Measurements from ENCODE around the gene NTRK3.

NTRK3 gene

DNA sequence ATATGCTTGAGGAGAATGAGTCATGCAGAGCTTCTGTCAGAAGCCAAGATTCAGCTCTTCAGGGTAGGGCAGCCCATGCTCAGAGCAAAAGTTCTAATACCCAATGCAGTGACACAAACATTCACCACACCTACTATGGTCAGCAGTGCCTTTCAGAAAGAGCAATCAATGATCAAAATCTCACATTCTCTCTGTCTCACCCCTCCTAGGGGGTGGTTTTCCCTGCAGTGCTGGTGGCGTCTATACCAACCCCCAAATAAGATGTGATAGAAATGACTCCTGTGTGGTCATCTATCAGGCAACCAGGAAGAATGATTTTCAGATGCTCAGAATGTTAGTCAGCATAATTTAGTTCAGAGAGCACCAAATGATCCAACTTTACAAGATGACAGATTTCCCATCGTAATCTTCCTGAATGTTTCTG, 385.3 kb downstream of the NTRK3 start:
- Histone ChIP-seq H3K9me3 (ENCODE audit: low read depth, low read length) (no peaks in the 10 kb centered on the region), H3K9ac (ENCODE audit: insufficient read length) (no peak overlapping the region), H3K27ac (no peak overlapping the region), H3K36me3 (ENCODE audit: insufficient read depth, low read length) (no peaks in the 10 kb centered on the region), H3K4me3 (no peak overlapping the region)
- no peak for DNase-seq (ENCODE audit: low read depth, low spot score)
- no peak for TF ChIP-seq POLR2AphosphoS5 (IDR thresholded peaks at IDR 0.05; ENCODE audit: borderline replicate concordance, low read depth, low read length)
- TF ChIP-seq FOXP2 (optimal IDR thresholded peaks at IDR 0.05; ENCODE audit: control extremely low read depth, extremely low read length, insufficient read depth): no peak
- no peak for TF ChIP-seq EZH2 (IDR thresholded peaks at IDR 0.05)

- H3K9me3 ChIP-seq (ENCODE audit: low read depth, low read length): no peaks in the 10 kb centered on the region
- H3K36me3 ChIP-seq (ENCODE audit: insufficient read depth, low read length): no peaks in the 10 kb centered on the region
- TF ChIP-seq EZH2 (IDR thresholded peaks at IDR 0.05) (no peak), FOXP2 (optimal IDR thresholded peaks at IDR 0.05; ENCODE audit: control extremely low read depth, extremely low read length, insufficient read depth) (no peak), POLR2AphosphoS5 (IDR thresholded peaks at IDR 0.05; ENCODE audit: borderline replicate concordance, low read depth, low read length) (no peak)
- H3K9ac ChIP-seq (ENCODE audit: insufficient read length): no peak overlapping the region
- DNase-seq (ENCODE audit: low read depth, low spot score): no peak
- H3K4me3 ChIP-seq: no peak overlapping the region
- H3K27ac ChIP-seq: no peak overlapping the region
Observed at GRCh38 chr15:87866961-87867360, 389.6 kb downstream of the NTRK3 start.

GRCh38 chr15:87863152-87863551, 393.4 kb downstream of the NTRK3 start:
- Histone ChIP-seq H3K4me3 (no peak overlapping the region), H3K27ac (no peak overlapping the region), H3K36me3 (ENCODE audit: insufficient read depth, low read length) (no peaks in the 10 kb centered on the region), H3K9ac (ENCODE audit: insufficient read length) (no peak overlapping the region), H3K9me3 (ENCODE audit: low read depth, low read length) (no peaks in the 10 kb centered on the region)
- TF ChIP-seq FOXP2 (optimal IDR thresholded peaks at IDR 0.05; ENCODE audit: control extremely low read depth, extremely low read length, insufficient read depth): no peak
- TF ChIP-seq EZH2 (IDR thresholded peaks at IDR 0.05): no peak
- TF ChIP-seq POLR2AphosphoS5 (IDR thresholded peaks at IDR 0.05; ENCODE audit: borderline replicate concordance, low read depth, low read length): no peak
- DNase-seq (ENCODE audit: low read depth, low spot score): no peak

- Histone ChIP-seq H3K27ac (no peak overlapping the region), H3K4me3 (no peak overlapping the region), H3K9ac (ENCODE audit: insufficient read length) (no peak overlapping the region), H3K9me3 (ENCODE audit: low read depth, low read length) (no peaks in the 10 kb centered on the region), H3K36me3 (ENCODE audit: insufficient read depth, low read length) (no peaks in the 10 kb centered on the region)
- no peak for TF ChIP-seq FOXP2 (optimal IDR thresholded peaks at IDR 0.05; ENCODE audit: control extremely low read depth, extremely low read length, insufficient read depth)
- TF ChIP-seq EZH2 (IDR thresholded peaks at IDR 0.05): no peak
- no peak for TF ChIP-seq POLR2AphosphoS5 (IDR thresholded peaks at IDR 0.05; ENCODE audit: borderline replicate concordance, low read depth, low read length)
- DNase-seq (ENCODE audit: low read depth, low spot score): no peak
Observed at GRCh38 chr15:87860743-87861142, 395.8 kb downstream of the NTRK3 start.

DNA sequence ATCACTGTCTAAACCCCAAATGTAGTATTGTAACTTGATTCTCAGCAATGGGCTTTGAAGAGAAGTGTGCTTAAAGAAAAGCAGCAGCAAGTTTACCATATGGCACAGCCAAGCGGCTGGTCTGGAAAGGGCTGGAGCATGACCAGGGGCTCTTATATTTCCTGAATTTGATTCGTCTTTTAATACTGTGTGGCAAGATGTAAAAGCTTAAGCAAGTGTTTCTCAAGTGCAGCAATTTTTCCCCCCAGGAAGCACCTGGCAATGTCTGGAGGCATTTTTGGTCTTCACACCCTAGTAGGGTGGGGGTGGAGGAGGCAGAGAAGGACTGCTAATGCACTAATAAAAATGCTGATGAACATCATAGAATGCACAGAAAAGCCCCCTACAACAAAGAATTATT, 397.9 kb downstream of the NTRK3 start:
- DNase-seq (ENCODE audit: low read depth, low spot score): no peak

GRCh38 chr15:87851497-87851896, 405.0 kb downstream of the NTRK3 start:
- TF ChIP-seq FOXP2 (optimal IDR thresholded peaks at IDR 0.05; ENCODE audit: control extremely low read depth, extremely low read length, insufficient read depth): no peak
- TF ChIP-seq POLR2AphosphoS5 (IDR thresholded peaks at IDR 0.05; ENCODE audit: borderline replicate concordance, low read depth, low read length): no peak
- TF ChIP-seq EZH2 (IDR thresholded peaks at IDR 0.05): no peak

More for the DNA sequence above, 397.9 kb downstream of the NTRK3 start:
- H3K9me3 ChIP-seq (ENCODE audit: low read depth, low read length): no peaks in the 10 kb centered on the region
- no peaks in the 10 kb centered on the region for H3K36me3 ChIP-seq (ENCODE audit: insufficient read depth, low read length)
- no peak overlapping the region for H3K9ac ChIP-seq (ENCODE audit: insufficient read length)
- TF ChIP-seq FOXP2 (optimal IDR thresholded peaks at IDR 0.05; ENCODE audit: control extremely low read depth, extremely low read length, insufficient read depth): no peak
- TF ChIP-seq EZH2 (IDR thresholded peaks at IDR 0.05): no peak
- no peak for TF ChIP-seq POLR2AphosphoS5 (IDR thresholded peaks at IDR 0.05; ENCODE audit: borderline replicate concordance, low read depth, low read length)
- H3K4me3 ChIP-seq: no peak overlapping the region
- no peak overlapping the region for H3K27ac ChIP-seq

GRCh38 chr15:87850916-87851315, 405.6 kb downstream of the NTRK3 start:
- TF ChIP-seq EZH2 (IDR thresholded peaks at IDR 0.05): no peak
- H3K9ac ChIP-seq (ENCODE audit: insufficient read length): no peak overlapping the region
- no peaks in the 10 kb centered on the region for H3K9me3 ChIP-seq (ENCODE audit: low read depth, low read length)
- H3K4me3 ChIP-seq: no peak overlapping the region
- H3K27ac ChIP-seq: no peak overlapping the region
- no peaks in the 10 kb centered on the region for H3K36me3 ChIP-seq (ENCODE audit: insufficient read depth, low read length)
- DNase-seq (ENCODE audit: low read depth, low spot score): no peak

More at GRCh38 chr15:87851497-87851896, 405.0 kb downstream of the NTRK3 start:
- no peaks in the 10 kb centered on the region for H3K36me3 ChIP-seq (ENCODE audit: insufficient read depth, low read length)
- H3K9me3 ChIP-seq (ENCODE audit: low read depth, low read length): no peaks in the 10 kb centered on the region
- no peak overlapping the region for H3K27ac ChIP-seq
- no peak overlapping the region for H3K9ac ChIP-seq (ENCODE audit: insufficient read length)
- H3K4me3 ChIP-seq: no peak overlapping the region
- DNase-seq (ENCODE audit: low read depth, low spot score): no peak

GRCh38 chr15:87849181-87849580, 407.4 kb downstream of the NTRK3 start:
- no peak overlapping the region for H3K9ac ChIP-seq (ENCODE audit: insufficient read length)
- no peaks in the 10 kb centered on the region for H3K36me3 ChIP-seq (ENCODE audit: insufficient read depth, low read length)
- no peak for DNase-seq (ENCODE audit: low read depth, low spot score)
- TF ChIP-seq EZH2 (IDR thresholded peaks at IDR 0.05): no peak
- TF ChIP-seq FOXP2 (optimal IDR thresholded peaks at IDR 0.05; ENCODE audit: control extremely low read depth, extremely low read length, insufficient read depth): no peak
- no peak for TF ChIP-seq POLR2AphosphoS5 (IDR thresholded peaks at IDR 0.05; ENCODE audit: borderline replicate concordance, low read depth, low read length)
- H3K27ac ChIP-seq: no peak overlapping the region
- no peaks in the 10 kb centered on the region for H3K9me3 ChIP-seq (ENCODE audit: low read depth, low read length)
- no peak overlapping the region for H3K4me3 ChIP-seq

DNA sequence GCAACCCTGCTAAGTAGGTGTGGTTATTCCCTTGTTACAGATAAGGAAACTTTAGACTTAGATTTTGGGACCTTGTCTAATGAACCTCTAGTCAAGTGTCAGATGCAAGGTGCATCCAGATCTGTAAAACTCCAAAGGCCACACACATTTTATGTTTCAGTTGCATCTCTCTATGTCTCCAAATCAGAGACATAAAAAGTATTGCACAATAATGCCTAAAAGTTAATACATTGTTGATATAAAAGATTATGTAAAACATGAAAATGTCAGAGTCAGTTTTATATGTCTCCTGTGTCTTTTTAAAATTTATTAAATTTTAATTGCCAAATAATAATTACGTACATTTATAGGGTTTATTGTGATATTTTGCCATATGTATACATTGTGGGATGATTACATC, 408.5 kb downstream of the NTRK3 start:
- DNase-seq (ENCODE audit: low read depth, low spot score): no peak
- Histone ChIP-seq H3K27ac (no peak overlapping the region), H3K36me3 (ENCODE audit: insufficient read depth, low read length) (no peaks in the 10 kb centered on the region), H3K9ac (ENCODE audit: insufficient read length) (no peak overlapping the region), H3K9me3 (ENCODE audit: low read depth, low read length) (no peaks in the 10 kb centered on the region), H3K4me3 (no peak overlapping the region)
- no peak for TF ChIP-seq POLR2AphosphoS5 (IDR thresholded peaks at IDR 0.05; ENCODE audit: borderline replicate concordance, low read depth, low read length)
- TF ChIP-seq EZH2 (IDR thresholded peaks at IDR 0.05): no peak

Measured in SK-N-MC (cell line).